SK-N-SH (cell line): ENCODE data around the gene BLCAP. TPM values are rescaled to one million over a fixed set of nuclear protein-coding genes. Genes with fewer than 3 reads are reported as not detected.

ENCODE experiments used
- CTCF ChIA-PET: fragments of 300-600, 350-600 bp; formaldehyde crosslinking; extraction: SDS; loops from one replicate; lab custom pipeline; 2021; lab: Yijun Ruan, JAX
- POLR2A ChIA-PET: fragments of 350-600 bp; sonication (Branson Sonifier 250); formaldehyde crosslinking; extraction: SDS; loops from one replicate; lab custom pipeline; 2020; ENCODE audit warnings: antibody characterized with exemption, inconsistent platforms; lab: Yijun Ruan, JAX
- DNase-seq: peaks from one replicate; pipeline ENCODE4 v3.0.0; 2012
- H2AFZ ChIP-seq: fragments of 200-600 bp; sonication (generic); 2 replicates; pipeline ENCODE4 v1.8.1; 2016; ENCODE audit warnings: antibody characterized with exemption, mild to moderate bottlenecking, low read depth
- H3F3A ChIP-seq: fragments of 200-600 bp; sonication (generic); replicated peaks from 2 replicates; pipeline ENCODE3; 2016; ENCODE audit warnings: antibody characterized with exemption, mild to moderate bottlenecking; ENCODE audit not compliant: insufficient read depth
- H3K27ac ChIP-seq, 2 experiments: fragments of 200-500 bp in 1 of 2; fragments of 200-600 bp in 1 of 2; sonication (Bioruptor generic) in 1 of 2; sonication (generic), shearing (Covaris generic) in 1 of 2; 2 replicates each; pipeline versions ENCODE4 v1.5.1 to v1.6.1; 2014 to 2016; ENCODE audit warnings: low read depth in 2 of 2, inconsistent platforms in 1 of 2, low read length in 1 of 2, mild to moderate bottlenecking in 1 of 2, mixed read lengths in 1 of 2
- H3K27me3 ChIP-seq: fragments of 200-600 bp; sonication (generic), shearing (Covaris generic); 2 replicates; pipeline ENCODE4 v1.6.1; 2016; ENCODE audit warnings: mixed run types; ENCODE audit not compliant: insufficient read depth
- H3K36me3 ChIP-seq, 2 experiments: fragments of 200-500 bp in 1 of 2; fragments of 200-600 bp in 1 of 2; sonication (Bioruptor generic) in 1 of 2; sonication (generic) in 1 of 2; replicated peaks in 1 of 2; 2 replicates each; pipeline versions ENCODE3 to v1.5.1; 2014 to 2016; ENCODE audit warnings: low read length in 1 of 2, mild to moderate bottlenecking in 1 of 2; ENCODE audit not compliant: insufficient read depth in 2 of 2, control insufficient read depth in 1 of 2
- H3K4me1 ChIP-seq, 2 experiments: fragments of 200-500 bp in 1 of 2; fragments of 200-600 bp in 1 of 2; sonication (Bioruptor generic) in 1 of 2; sonication (generic), shearing (Covaris generic) in 1 of 2; 2 replicates each; pipeline versions ENCODE4 v1.5.1 to v1.6.1; 2014 to 2016; ENCODE audit warnings: low read depth in 1 of 2, low read length in 1 of 2, mixed run types in 1 of 2; ENCODE audit not compliant: insufficient read depth in 2 of 2, control insufficient read depth in 1 of 2
- H3K4me2 ChIP-seq: fragments of 200-600 bp; sonication (generic), shearing (Covaris generic); 2 replicates; pipeline ENCODE4 v1.6.1; 2017; ENCODE audit warnings: mixed run types
- H3K4me3 ChIP-seq, 2 experiments: fragments of 200-500 bp in 1 of 2; fragments of 200-600 bp in 1 of 2; sonication (Bioruptor generic) in 1 of 2; sonication (generic), shearing (Covaris generic) in 1 of 2; 2 replicates each; pipeline versions ENCODE4 v1.5.1 to v1.8.1; 2014 to 2016; ENCODE audit warnings: low read depth in 2 of 2, inconsistent platforms in 1 of 2, low read length in 1 of 2, mild to moderate bottlenecking in 1 of 2, mixed read lengths in 1 of 2, moderate library complexity in 1 of 2
- H3K79me2 ChIP-seq: fragments of 200-600 bp; sonication (generic); 2 replicates; pipeline ENCODE4 v1.8.1; 2017; ENCODE audit warnings: mild to moderate bottlenecking; ENCODE audit not compliant: insufficient read depth
- H3K9ac ChIP-seq: fragments of 200-600 bp; sonication (generic); 2 replicates; pipeline ENCODE4 v1.6.1; 2017; ENCODE audit warnings: mixed run types
- H3K9me2 ChIP-seq: fragments of 200-600 bp; sonication (generic); 2 replicates; pipeline ENCODE4 v1.6.1; 2017; ENCODE audit warnings: mixed run types
- H3K9me3 ChIP-seq: fragments of 200-600 bp; sonication (generic); 2 replicates; pipeline ENCODE4 v1.6.1; 2017; ENCODE audit warnings: mixed run types, mild to moderate bottlenecking, moderate library complexity
- H4K20me1 ChIP-seq: fragments of 200-600 bp; sonication (generic); 2 replicates; pipeline ENCODE4 v1.6.1; 2017; ENCODE audit warnings: mild to moderate bottlenecking, mixed run types; ENCODE audit not compliant: insufficient read depth
- FOSL2 ChIP-seq: IDR thresholded peaks from 2 replicates; pipeline ENCODE4 v1.4.0; 2012; ENCODE audit warnings: low read depth, mild to moderate bottlenecking, moderate library complexity, borderline replicate concordance
- FOXJ3 ChIP-seq: sonication (generic); formaldehyde crosslinking; IDR thresholded peaks from 2 replicates; pipeline ENCODE4 v1.5.1; 2020; ENCODE audit warnings: mild to moderate bottlenecking, missing genetic modification reagents
- FOXM1 ChIP-seq: IDR thresholded peaks from 2 replicates; pipeline ENCODE4 v1.4.0; 2012; ENCODE audit warnings: low read depth, mild to moderate bottlenecking
- GABPA ChIP-seq: IDR thresholded peaks from 2 replicates; pipeline ENCODE4 v1.4.0; 2012; ENCODE audit warnings: low read depth, mild to moderate bottlenecking
- MAX ChIP-seq: IDR thresholded peaks from 2 replicates; pipeline ENCODE4 v1.4.0; 2012; ENCODE audit warnings: low read depth
- MXI1 ChIP-seq: IDR thresholded peaks from 2 replicates; pipeline ENCODE4 v1.6.1; 2012; ENCODE audit warnings: mild to moderate bottlenecking, low read depth, low read length, improper control_type of control experiment
- NFIC ChIP-seq: IDR thresholded peaks from 2 replicates; pipeline ENCODE4 v1.4.0; 2012; ENCODE audit warnings: borderline replicate concordance
- NRF1 ChIP-seq: IDR thresholded peaks from 2 replicates; pipeline ENCODE4 v1.6.1; 2012; ENCODE audit warnings: low read depth, mild to moderate bottlenecking, low read length
- PBX3 ChIP-seq: IDR thresholded peaks from 2 replicates; pipeline ENCODE4; 2012
- POLR2AphosphoS5 ChIP-seq: IDR thresholded peaks from 2 replicates; pipeline ENCODE4 v1.6.1; 2012; ENCODE audit warnings: low read depth, low read length
- RXRA ChIP-seq: IDR thresholded peaks from 2 replicates; pipeline ENCODE4 v1.4.0; 2012; ENCODE audit warnings: low read depth, mild to moderate bottlenecking, borderline replicate concordance
- SMC3 ChIP-seq: IDR thresholded peaks from 2 replicates; pipeline ENCODE4 v1.6.1; 2012; ENCODE audit warnings: low read depth, low read length, improper control_type of control experiment
- TEAD4 ChIP-seq: IDR thresholded peaks from 2 replicates; pipeline ENCODE4 v1.4.0; 2012; ENCODE audit warnings: mild to moderate bottlenecking, borderline replicate concordance; ENCODE audit not compliant: insufficient read depth
- USF1 ChIP-seq: IDR thresholded peaks from 2 replicates; pipeline ENCODE4 v1.4.0; 2012; ENCODE audit warnings: low read depth, borderline replicate concordance
- YY1 ChIP-seq: IDR thresholded peaks from 2 replicates; pipeline ENCODE4 v1.4.0; 2012; ENCODE audit warnings: low read depth, mild to moderate bottlenecking
- WGBS: methylation state at CpG from one replicate; pipeline ENCODE4 v1.1.6; 2017; ENCODE audit warnings: low lambda C conversion rate; 5-methylcytosine and 5-hydroxymethylcytosine counted together
- polyA plus RNA-seq, 3 experiments: library from polyadenylated mRNA; depleted of rRNA; stranded (reverse); fragments of >200 nt; gene quantifications; 2 replicates each; pipeline ENCODE4 v1.2.3, GENCODE V29; 2012

The BLCAP gene
- polyA plus RNA-seq, 1 of the 3 experiments (the other 2 are of a cell fraction): 55.8 TPM

GRCh38 chr20:37566590-37567330, 39.1 kb upstream of the BLCAP start:
- Histone ChIP-seq H3F3A (no peaks in the 10 kb centered on the region), H4K20me1 (no peaks in the 10 kb centered on the region), H3K4me3 (no peak overlapping the region), H3K79me2 (no peaks in the 10 kb centered on the region), H3K9me2 (no peaks in the 10 kb centered on the region), H3K27me3 (peaks cover 13% of the 10 kb centered on the region), H3K9me3 (no peaks in the 10 kb centered on the region), H3K27ac (no peak overlapping the region), H3K4me1 (peaks cover 0 to 3% of the 10 kb centered on the region in 2 experiments; a peak in 1 of 4 replicates), H3K9ac (no peak overlapping the region), H2AFZ (no peak overlapping the region), H3K36me3 (no peaks in the 10 kb centered on the region), H3K4me2 (no peak overlapping the region)
- WGBS: 53% methylated on average over 4 of the region's 5 CpGs
- no peak for DNase-seq
- ChIA-PET POLR2A (no interaction called here), CTCF (interaction anchor here (1.4 to 4.1 kb wide), 5 partner anchors 19 to 654 kb away, joined by 4 to 65 read pairs (median 43); partner anchors contain the start of gene VSTM2L)
- TF ChIP-seq RXRA (no peak), MAX (no peak), FOXJ3 (CRISPR knock-in tag) (no peak), SMC3 (no peak), MXI1 (no peak), POLR2AphosphoS5 (no peak), YY1 (no peak), NFIC (no peak), PBX3 (no peak), NRF1 (no peak), TEAD4 (no peak), USF1 (no peak), FOSL2 (no peak)

- no peak for DNase-seq
- H3K9me2 ChIP-seq: no peaks in the 10 kb centered on the region
- TF ChIP-seq NRF1 (no peak), GABPA (no peak), FOXM1 (no peak)
- TF ChIP-seq, all 33 proteins: peak for 0
- Histone ChIP-seq H3K36me3 (no peaks in the 10 kb centered on the region), H3K4me2 (no peak overlapping the region), H4K20me1 (no peaks in the 10 kb centered on the region), H3K9me3 (no peaks in the 10 kb centered on the region), H2AFZ (no peak overlapping the region), H3K4me3 (no peak overlapping the region), H3K79me2 (no peaks in the 10 kb centered on the region), H3F3A (no peaks in the 10 kb centered on the region), H3K4me1 (peaks cover 0 to 3% of the 10 kb centered on the region in 2 experiments; a peak in 1 of 4 replicates), H3K9ac (no peak overlapping the region), H3K27me3 (peaks cover 13% of the 10 kb centered on the region), H3K27ac (no peak overlapping the region)
- ChIA-PET POLR2A (interaction anchor here (0.7 kb wide), 1 partner anchor 468 kb away, joined by 3 read pairs; the partner anchor contains the start of gene TTI1), CTCF (interaction anchor here (0.6 to 4.1 kb wide), 102 partner anchors 9 to 843 kb away, joined by 3 to 65 read pairs (median 6); partner anchors contain the start of genes CTNNBL1, RPRD1B, TTI1 and VSTM2L)
- 56% methylated on average over 14 of the region's 14 CpGs for WGBS
These were observed 37.6 kb upstream of the BLCAP start for GRCh38 chr20:37565134-37565811.
